Measurements from ENCODE around the gene CCNJ.

The CCNJ gene

GRCh38 chr10:96021332-96021731 is 22.1 kb upstream of the CCNJ start:
- no peak overlapping the region for H3K4me3 ChIP-seq (ENCODE audit: low read depth, low read length)
- DNase-seq (ENCODE audit: low read depth, low spot score), result no peak
- no peak for TF ChIP-seq CTCF (IDR thresholded peaks at IDR 0.05; ENCODE audit: insufficient read depth, low read length, missing control alignments)
- ChIA-PET CTCF (interaction anchor here (1.6 to 11.0 kb wide), 3 partner anchors 249 to 319 kb away, joined by 3 to 204 read pairs (median 13); partner anchors contain the start of gene BLNK), POLR2A (no interaction called here)

- CTCF ChIA-PET, result interaction anchor here (1.3 to 11.0 kb wide), 2 partner anchors 9 to 273 kb away, joined by 3 to 204 read pairs; no protein-coding TSS in a partner anchor
- POLR2A ChIA-PET, result no interaction called here
- TF ChIP-seq CTCF (IDR thresholded peaks at IDR 0.05; ENCODE audit: insufficient read depth, low read length, missing control alignments), result no peak
- no peak overlapping the region for H3K4me3 ChIP-seq (ENCODE audit: low read depth, low read length)
- no peak for DNase-seq (ENCODE audit: low read depth, low spot score)
Observed at GRCh38 chr10:96022739-96023138, 20.6 kb upstream of the CCNJ start.

- no peak for DNase-seq (ENCODE audit: low read depth, low spot score)
- ChIA-PET POLR2A (no interaction called here), CTCF (interaction anchor here (1.3 to 11.0 kb wide), 2 partner anchors 9 to 272 kb away, joined by 3 to 204 read pairs; no protein-coding TSS in a partner anchor)
- no peak for TF ChIP-seq CTCF (IDR thresholded peaks at IDR 0.05; ENCODE audit: insufficient read depth, low read length, missing control alignments)
- no peak overlapping the region for H3K4me3 ChIP-seq (ENCODE audit: low read depth, low read length)
Observed at GRCh38 chr10:96023168-96023567, 20.2 kb upstream of the CCNJ start.

GRCh38 chr10:96025566-96025965 is 17.8 kb upstream of the CCNJ start:
- DNase-seq (ENCODE audit: low read depth, low spot score), result no peak
- CTCF ChIA-PET, result interaction anchor here (1.1 to 1.4 kb wide), 2 partner anchors 9 to 13 kb away, joined by 3 to 8 read pairs; no protein-coding TSS in a partner anchor
- POLR2A ChIA-PET, result no interaction called here
- peak; percentile 21 for TF ChIP-seq CTCF (IDR thresholded peaks at IDR 0.05; ENCODE audit: insufficient read depth, low read length, missing control alignments)
- no peak overlapping the region for H3K4me3 ChIP-seq (ENCODE audit: low read depth, low read length)

GRCh38 chr10:96034625-96035024 is 8.8 kb upstream of the CCNJ start:
- DNase-seq (ENCODE audit: low read depth, low spot score), result no peak
- ChIA-PET CTCF (no interaction called here), POLR2A (no interaction called here)
- no peak overlapping the region for H3K4me3 ChIP-seq (ENCODE audit: low read depth, low read length)
- TF ChIP-seq CTCF (IDR thresholded peaks at IDR 0.05; ENCODE audit: insufficient read depth, low read length, missing control alignments), result no peak

- DNase-seq (ENCODE audit: low read depth, low spot score), result no peak
- POLR2A ChIA-PET, result no interaction called here
- TF ChIP-seq CTCF (IDR thresholded peaks at IDR 0.05; ENCODE audit: insufficient read depth, low read length, missing control alignments), result no peak
- CTCF ChIA-PET, result no interaction called here
- no peak overlapping the region for H3K4me3 ChIP-seq (ENCODE audit: low read depth, low read length)
Observed at GRCh38 chr10:96038476-96039387, 4.7 kb upstream of the CCNJ start.

Data from AG04449 (cell line).